SK-N-SH treated with all-trans-retinoic acid at 6 μM for 48 hours (cell line): ENCODE results near the gene TRIM10.

Source experiments
- ATAC-seq: fragments of 200-7000 bp; cut with Tn5 transposase; 3 replicates; pipeline ENCODE4 v1.9.1; 2020; ENCODE audit warnings: mild to moderate bottlenecking, moderate library complexity
- ARNTL ChIP-seq: fragments of 450-650 bp; formaldehyde crosslinking; IDR thresholded peaks from 2 replicates; pipeline ENCODE4 v1.5.0; 2020; ENCODE audit warnings: low read depth, mild to moderate bottlenecking, moderate library complexity, borderline replicate concordance
- CSDC2 ChIP-seq: fragments of 250-450 bp; sonication (Bioruptor Pico); IDR thresholded peaks from 2 replicates; pipeline ENCODE4 v1.5.0; 2020; ENCODE audit warnings: mild to moderate bottlenecking, moderate library complexity
- ESRRG ChIP-seq: fragments of 250-450 bp; sonication (Bioruptor Pico); IDR thresholded peaks from 2 replicates; pipeline ENCODE4 v1.6.1; 2021; ENCODE audit warnings: mild to moderate bottlenecking
- GLIS3 ChIP-seq: fragments of 250-450 bp; sonication (Bioruptor Pico); IDR thresholded peaks from 2 replicates; pipeline ENCODE4 v1.5.0; 2020; ENCODE audit warnings: mild to moderate bottlenecking, moderate library complexity
- ISL1 ChIP-seq: fragments of 250-450 bp; sonication (Bioruptor Pico); IDR thresholded peaks from 2 replicates; pipeline ENCODE4 v2.1.2; 2022; ENCODE audit warnings: mild to moderate bottlenecking, moderate library complexity
- OSR1 ChIP-seq: fragments of 250-450 bp; sonication (Bioruptor Pico); IDR thresholded peaks from 2 replicates; pipeline ENCODE4 v1.8.0; 2022; ENCODE audit warnings: moderate library complexity, mild to moderate bottlenecking, inconsistent platforms
- PPARA ChIP-seq: fragments of 250-450 bp; sonication (Bioruptor Pico); IDR thresholded peaks from 2 replicates; pipeline ENCODE4 v1.5.0; 2020; ENCODE audit warnings: mild to moderate bottlenecking, borderline replicate concordance
- RARB ChIP-seq: fragments of 250-450 bp; sonication (Bioruptor Pico); IDR thresholded peaks from 2 replicates; pipeline ENCODE4 v1.8.0; 2021; ENCODE audit warnings: mild to moderate bottlenecking, moderate library complexity
- SNAI2 ChIP-seq: fragments of 250-450 bp; sonication (Bioruptor Pico); IDR thresholded peaks from 2 replicates; pipeline ENCODE4 v1.5.0; 2020; ENCODE audit warnings: mild to moderate bottlenecking, moderate library complexity
- TCF4 ChIP-seq: fragments of 250-450 bp; sonication (Bioruptor Pico); IDR thresholded peaks from 2 replicates; pipeline ENCODE4 v1.8.0; 2021; ENCODE audit warnings: mild to moderate bottlenecking, moderate library complexity, borderline replicate concordance
- ZC3H10 ChIP-seq: fragments of 250-450 bp; sonication (Bioruptor Pico); IDR thresholded peaks from 2 replicates; pipeline ENCODE4 v1.5.1; 2021; ENCODE audit warnings: mild to moderate bottlenecking, moderate library complexity
- ZFP3 ChIP-seq: fragments of 250-450 bp; sonication (Bioruptor Pico); IDR thresholded peaks from 2 replicates; pipeline ENCODE4 v1.5.0; 2020; ENCODE audit warnings: mild to moderate bottlenecking, moderate library complexity
- ZFP30 ChIP-seq: fragments of 450-650 bp; formaldehyde crosslinking; IDR thresholded peaks from 2 replicates; pipeline ENCODE4 v1.5.0; 2022; ENCODE audit warnings: mild to moderate bottlenecking, moderate library complexity
- ZNF565 ChIP-seq: fragments of 450-650 bp; formaldehyde crosslinking; conservative IDR thresholded peaks from 2 replicates; pipeline ENCODE4 v1.5.0; 2020; ENCODE audit warnings: low read depth, mild to moderate bottlenecking, moderate library complexity
- ZNF70 ChIP-seq: fragments of 450-650 bp; formaldehyde crosslinking; IDR thresholded peaks from 2 replicates; pipeline ENCODE4 v1.5.0; 2020; ENCODE audit warnings: mild to moderate bottlenecking, moderate library complexity
- ZNF8 ChIP-seq: fragments of 450-650 bp; formaldehyde crosslinking; IDR thresholded peaks from 2 replicates; pipeline ENCODE4 v1.5.0; 2020; ENCODE audit warnings: mild to moderate bottlenecking, moderate library complexity
- TF ChIP-seq, protein P1 (sequence below): fragments of 250-450 bp; sonication (Bioruptor Pico); IDR thresholded peaks from 2 replicates; pipeline ENCODE4 v1.8.0; 2021; ENCODE audit warnings: low read depth, mild to moderate bottlenecking, moderate library complexity, borderline replicate concordance
- TF ChIP-seq, protein P2 (sequence below): fragments of 250-450 bp; sonication (Bioruptor Pico); IDR thresholded peaks from 2 replicates; pipeline ENCODE4 v1.5.1; 2020; ENCODE audit warnings: low read depth, mild to moderate bottlenecking, moderate library complexity
- TF ChIP-seq, protein P3 (sequence below): fragments of 250-450 bp; sonication (Bioruptor Pico); IDR thresholded peaks from 2 replicates; pipeline ENCODE4 v1.8.0; 2020; ENCODE audit warnings: mild to moderate bottlenecking, moderate library complexity, borderline replicate concordance
- TF ChIP-seq, protein P4 (sequence below): fragments of 250-450 bp; sonication (Bioruptor Pico); IDR thresholded peaks from 2 replicates; pipeline ENCODE4 v1.5.1; 2021; ENCODE audit warnings: mild to moderate bottlenecking, moderate library complexity
- TF ChIP-seq, protein P5 (sequence below): fragments of 250-450 bp; sonication (Bioruptor Pico); IDR thresholded peaks from 2 replicates; pipeline ENCODE4 v1.5.0; 2020; ENCODE audit warnings: mild to moderate bottlenecking, moderate library complexity

The TRIM10 gene

DNA sequence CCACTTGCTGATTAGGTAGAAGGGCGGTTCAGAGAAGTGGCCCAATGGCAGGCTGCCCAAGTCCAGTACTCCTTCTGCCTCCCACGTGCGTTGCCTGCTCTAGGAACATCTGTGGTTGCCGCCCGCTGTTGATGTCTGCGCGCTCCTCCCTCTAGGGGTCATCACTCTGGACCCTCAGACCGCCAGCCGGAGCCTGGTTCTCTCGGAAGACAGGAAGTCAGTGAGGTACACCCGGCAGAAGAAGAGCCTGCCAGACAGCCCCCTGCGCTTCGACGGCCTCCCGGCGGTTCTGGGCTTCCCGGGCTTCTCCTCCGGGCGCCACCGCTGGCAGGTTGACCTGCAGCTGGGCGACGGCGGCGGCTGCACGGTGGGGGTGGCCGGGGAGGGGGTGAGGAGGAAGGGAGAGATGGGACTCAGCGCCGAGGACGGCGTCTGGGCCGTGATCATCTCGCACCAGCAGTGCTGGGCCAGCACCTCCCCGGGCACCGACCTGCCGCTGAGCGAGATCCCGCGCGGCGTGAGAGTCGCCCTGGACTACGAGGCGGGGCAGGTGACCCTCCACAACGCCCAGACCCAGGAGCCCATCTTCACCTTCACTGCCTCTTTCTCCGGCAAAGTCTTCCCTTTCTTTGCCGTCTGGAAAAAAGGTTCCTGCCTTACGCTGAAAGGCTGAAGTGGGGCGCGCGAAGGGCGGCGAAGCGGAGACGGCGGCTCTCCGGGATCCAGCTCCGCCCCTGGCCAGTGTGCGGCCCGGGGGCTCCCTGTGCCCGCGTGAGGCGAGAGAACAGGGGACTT is 10.9 kb upstream of the TRIM10 start:
- ATAC-seq = peak; percentile 39
- TF ChIP-seq, protein P1, sequence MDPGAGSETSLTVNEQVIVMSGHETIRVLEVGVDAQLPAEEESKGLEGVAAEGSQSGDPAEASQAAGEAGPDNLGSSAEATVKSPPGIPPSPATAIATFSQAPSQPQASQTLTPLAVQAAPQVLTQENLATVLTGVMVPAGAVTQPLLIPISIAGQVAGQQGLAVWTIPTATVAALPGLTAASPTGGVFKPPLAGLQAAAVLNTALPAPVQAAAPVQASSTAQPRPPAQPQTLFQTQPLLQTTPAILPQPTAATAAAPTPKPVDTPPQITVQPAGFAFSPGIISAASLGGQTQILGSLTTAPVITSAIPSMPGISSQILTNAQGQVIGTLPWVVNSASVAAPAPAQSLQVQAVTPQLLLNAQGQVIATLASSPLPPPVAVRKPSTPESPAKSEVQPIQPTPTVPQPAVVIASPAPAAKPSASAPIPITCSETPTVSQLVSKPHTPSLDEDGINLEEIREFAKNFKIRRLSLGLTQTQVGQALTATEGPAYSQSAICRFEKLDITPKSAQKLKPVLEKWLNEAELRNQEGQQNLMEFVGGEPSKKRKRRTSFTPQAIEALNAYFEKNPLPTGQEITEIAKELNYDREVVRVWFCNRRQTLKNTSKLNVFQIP = no peak
- TF ChIP-seq TCF4 (CRISPR knock-in tag) (no peak), ESRRG (CRISPR knock-in tag) (no peak), ZC3H10 (no peak), ZFP3 (CRISPR knock-in tag) (no peak), ISL1 (CRISPR knock-in tag) (no peak), CSDC2 (CRISPR knock-in tag) (no peak), OSR1 (CRISPR knock-in tag) (no peak)

DNA sequence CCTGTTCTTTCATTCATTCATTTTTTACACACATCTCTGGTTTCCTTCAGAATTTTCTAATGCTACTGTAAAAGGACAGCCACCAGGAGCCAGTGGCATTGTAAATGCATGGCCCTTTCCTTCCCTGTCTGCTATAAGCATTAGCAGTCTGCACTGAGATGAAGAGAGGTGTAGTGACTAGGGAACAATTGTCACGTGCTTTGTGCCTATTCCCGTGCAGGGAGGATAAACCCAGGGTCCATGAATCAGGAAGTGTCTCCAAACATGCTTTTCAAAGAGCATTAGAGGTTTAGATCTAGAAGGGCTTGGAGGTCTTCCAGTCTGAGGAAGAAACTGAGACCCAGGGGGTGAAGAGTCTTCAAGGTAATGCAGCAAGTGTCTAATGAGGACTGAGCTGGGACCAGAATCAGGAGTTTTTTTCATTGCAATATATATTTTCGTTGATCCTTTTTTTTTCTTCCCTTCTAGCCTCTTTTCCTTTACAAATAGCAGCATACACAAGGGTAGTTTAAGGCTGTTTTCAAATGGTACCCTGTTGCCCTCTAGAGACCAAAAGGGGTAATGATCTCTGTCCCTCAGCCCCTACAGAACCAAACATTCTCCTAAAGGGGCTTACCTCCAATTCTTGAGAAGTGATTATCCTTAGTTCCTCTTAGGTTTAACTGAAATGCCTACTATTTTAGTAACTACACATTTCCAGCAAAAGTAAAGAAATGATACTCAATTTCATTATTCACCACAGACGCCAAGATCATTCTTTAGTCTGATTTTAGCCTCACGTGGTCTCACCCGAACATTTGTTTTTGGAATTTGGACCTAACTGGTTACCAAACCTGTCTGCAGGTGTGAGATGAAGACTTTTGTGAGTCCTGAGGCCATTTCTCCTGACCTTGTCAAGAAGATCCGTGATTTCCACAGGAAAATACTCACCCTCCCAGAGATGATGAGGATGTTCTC is 8.9 kb upstream of the TRIM10 start:
- ATAC-seq = peak; percentile 96

DNA sequence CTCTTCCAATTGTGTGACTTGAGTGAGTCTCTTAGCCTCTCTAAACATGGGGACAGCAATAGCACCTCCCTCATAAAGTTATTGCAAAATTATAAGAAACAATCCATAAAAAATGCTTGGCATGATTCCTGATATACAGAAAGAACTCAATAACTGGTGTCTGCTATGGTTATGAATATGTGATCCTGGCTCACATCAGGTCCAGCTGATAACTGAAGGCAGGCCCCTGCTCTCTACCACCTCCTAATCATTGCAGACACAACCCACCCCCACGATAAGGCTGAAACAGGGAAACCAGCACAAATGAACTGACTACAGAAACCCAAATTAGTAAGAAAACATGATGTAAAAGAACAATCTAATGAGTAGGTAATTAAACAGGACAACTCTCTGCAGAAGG is 7.7 kb upstream of the TRIM10 start:
- TF ChIP-seq, protein P2, sequence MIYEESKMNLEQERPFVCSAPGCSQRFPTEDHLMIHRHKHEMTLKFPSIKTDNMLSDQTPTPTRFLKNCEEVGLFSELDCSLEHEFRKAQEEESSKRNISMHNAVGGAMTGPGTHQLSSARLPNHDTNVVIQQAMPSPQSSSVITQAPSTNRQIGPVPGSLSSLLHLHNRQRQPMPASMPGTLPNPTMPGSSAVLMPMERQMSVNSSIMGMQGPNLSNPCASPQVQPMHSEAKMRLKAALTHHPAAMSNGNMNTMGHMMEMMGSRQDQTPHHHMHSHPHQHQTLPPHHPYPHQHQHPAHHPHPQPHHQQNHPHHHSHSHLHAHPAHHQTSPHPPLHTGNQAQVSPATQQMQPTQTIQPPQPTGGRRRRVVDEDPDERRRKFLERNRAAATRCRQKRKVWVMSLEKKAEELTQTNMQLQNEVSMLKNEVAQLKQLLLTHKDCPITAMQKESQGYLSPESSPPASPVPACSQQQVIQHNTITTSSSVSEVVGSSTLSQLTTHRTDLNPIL (CRISPR knock-in tag) = no peak
- TF ChIP-seq ZFP30 (no peak), GLIS3 (CRISPR knock-in tag) (no peak), ZNF565 (CRISPR knock-in tag) (no peak), ZNF70 (CRISPR knock-in tag) (no peak), CSDC2 (CRISPR knock-in tag) (no peak), ZFP3 (CRISPR knock-in tag) (no peak), ESRRG (CRISPR knock-in tag) (no peak), PPARA (CRISPR knock-in tag) (no peak), ISL1 (CRISPR knock-in tag) (no peak), SNAI2 (CRISPR knock-in tag) (no peak), TCF4 (CRISPR knock-in tag) (no peak), ARNTL (CRISPR knock-in tag) (no peak), OSR1 (CRISPR knock-in tag) (no peak), ZNF8 (no peak)
- TF ChIP-seq, protein P3, sequence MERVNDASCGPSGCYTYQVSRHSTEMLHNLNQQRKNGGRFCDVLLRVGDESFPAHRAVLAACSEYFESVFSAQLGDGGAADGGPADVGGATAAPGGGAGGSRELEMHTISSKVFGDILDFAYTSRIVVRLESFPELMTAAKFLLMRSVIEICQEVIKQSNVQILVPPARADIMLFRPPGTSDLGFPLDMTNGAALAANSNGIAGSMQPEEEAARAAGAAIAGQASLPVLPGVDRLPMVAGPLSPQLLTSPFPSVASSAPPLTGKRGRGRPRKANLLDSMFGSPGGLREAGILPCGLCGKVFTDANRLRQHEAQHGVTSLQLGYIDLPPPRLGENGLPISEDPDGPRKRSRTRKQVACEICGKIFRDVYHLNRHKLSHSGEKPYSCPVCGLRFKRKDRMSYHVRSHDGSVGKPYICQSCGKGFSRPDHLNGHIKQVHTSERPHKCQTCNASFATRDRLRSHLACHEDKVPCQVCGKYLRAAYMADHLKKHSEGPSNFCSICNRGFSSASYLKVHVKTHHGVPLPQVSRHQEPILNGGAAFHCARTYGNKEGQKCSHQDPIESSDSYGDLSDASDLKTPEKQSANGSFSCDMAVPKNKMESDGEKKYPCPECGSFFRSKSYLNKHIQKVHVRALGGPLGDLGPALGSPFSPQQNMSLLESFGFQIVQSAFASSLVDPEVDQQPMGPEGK (CRISPR knock-in tag) = no peak
- TF ChIP-seq, protein P4, sequence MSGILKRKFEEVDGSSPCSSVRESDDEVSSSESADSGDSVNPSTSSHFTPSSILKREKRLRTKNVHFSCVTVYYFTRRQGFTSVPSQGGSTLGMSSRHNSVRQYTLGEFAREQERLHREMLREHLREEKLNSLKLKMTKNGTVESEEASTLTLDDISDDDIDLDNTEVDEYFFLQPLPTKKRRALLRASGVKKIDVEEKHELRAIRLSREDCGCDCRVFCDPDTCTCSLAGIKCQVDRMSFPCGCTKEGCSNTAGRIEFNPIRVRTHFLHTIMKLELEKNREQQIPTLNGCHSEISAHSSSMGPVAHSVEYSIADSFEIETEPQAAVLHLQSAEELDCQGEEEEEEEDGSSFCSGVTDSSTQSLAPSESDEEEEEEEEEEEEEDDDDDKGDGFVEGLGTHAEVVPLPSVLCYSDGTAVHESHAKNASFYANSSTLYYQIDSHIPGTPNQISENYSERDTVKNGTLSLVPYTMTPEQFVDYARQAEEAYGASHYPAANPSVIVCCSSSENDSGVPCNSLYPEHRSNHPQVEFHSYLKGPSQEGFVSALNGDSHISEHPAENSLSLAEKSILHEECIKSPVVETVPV (CRISPR knock-in tag) = no peak
- TF ChIP-seq, protein P5, sequence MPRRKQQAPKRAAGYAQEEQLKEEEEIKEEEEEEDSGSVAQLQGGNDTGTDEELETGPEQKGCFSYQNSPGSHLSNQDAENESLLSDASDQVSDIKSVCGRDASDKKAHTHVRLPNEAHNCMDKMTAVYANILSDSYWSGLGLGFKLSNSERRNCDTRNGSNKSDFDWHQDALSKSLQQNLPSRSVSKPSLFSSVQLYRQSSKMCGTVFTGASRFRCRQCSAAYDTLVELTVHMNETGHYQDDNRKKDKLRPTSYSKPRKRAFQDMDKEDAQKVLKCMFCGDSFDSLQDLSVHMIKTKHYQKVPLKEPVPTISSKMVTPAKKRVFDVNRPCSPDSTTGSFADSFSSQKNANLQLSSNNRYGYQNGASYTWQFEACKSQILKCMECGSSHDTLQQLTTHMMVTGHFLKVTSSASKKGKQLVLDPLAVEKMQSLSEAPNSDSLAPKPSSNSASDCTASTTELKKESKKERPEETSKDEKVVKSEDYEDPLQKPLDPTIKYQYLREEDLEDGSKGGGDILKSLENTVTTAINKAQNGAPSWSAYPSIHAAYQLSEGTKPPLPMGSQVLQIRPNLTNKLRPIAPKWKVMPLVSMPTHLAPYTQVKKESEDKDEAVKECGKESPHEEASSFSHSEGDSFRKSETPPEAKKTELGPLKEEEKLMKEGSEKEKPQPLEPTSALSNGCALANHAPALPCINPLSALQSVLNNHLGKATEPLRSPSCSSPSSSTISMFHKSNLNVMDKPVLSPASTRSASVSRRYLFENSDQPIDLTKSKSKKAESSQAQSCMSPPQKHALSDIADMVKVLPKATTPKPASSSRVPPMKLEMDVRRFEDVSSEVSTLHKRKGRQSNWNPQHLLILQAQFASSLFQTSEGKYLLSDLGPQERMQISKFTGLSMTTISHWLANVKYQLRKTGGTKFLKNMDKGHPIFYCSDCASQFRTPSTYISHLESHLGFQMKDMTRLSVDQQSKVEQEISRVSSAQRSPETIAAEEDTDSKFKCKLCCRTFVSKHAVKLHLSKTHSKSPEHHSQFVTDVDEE (CRISPR knock-in tag) = no peak
- TF ChIP-seq, protein P1 = no peak
- ATAC-seq = no peak

More for the DNA sequence above, 8.9 kb upstream of the TRIM10 start:
- TF ChIP-seq, protein P3 (CRISPR knock-in tag) = no peak
- no peak for TF ChIP-seq RARB (CRISPR knock-in tag)
- TF ChIP-seq ZNF70 (CRISPR knock-in tag) = no peak
- TF ChIP-seq ZNF8 = no peak
- TF ChIP-seq TCF4 (CRISPR knock-in tag) = no peak
